Measurements from ENCODE around the gene EYA3.
"Not testable (repeated sequence)": the region's sequence is repeated elsewhere in the genome, so short reads cannot be mapped to it uniquely, and the experiment has no call there.

EYA3 gene

GRCh38 chr1:28027238-28027637 is 61.2 kb downstream of the EYA3 start:
- no peak for DNase-seq (ENCODE audit: low read depth)
- no peak for TF ChIP-seq CTCF (IDR thresholded peaks at IDR 0.05; ENCODE audit: low read depth, low read length, missing control alignments)
- in situ Hi-C loops (cut with HindIII; ENCODE audit: low sequenced_read_pairs) = no loop called here
- no peak overlapping the region for H3K4me3 ChIP-seq (ENCODE audit: low read depth, low read length)

- no peak for DNase-seq (ENCODE audit: low read depth)
- TF ChIP-seq CTCF (IDR thresholded peaks at IDR 0.05; ENCODE audit: low read depth, low read length, missing control alignments) = no peak
- in situ Hi-C loops (cut with HindIII; ENCODE audit: low sequenced_read_pairs) = no loop called here
- H3K4me3 ChIP-seq (ENCODE audit: low read depth, low read length) = no peak overlapping the region
Measured at GRCh38 chr1:28026329-28026728, 62.1 kb downstream of the EYA3 start.

GRCh38 chr1:28021064-28021463 is 67.3 kb downstream of the EYA3 start:
- DNase-seq (ENCODE audit: low read depth) = no peak
- TF ChIP-seq CTCF (IDR thresholded peaks at IDR 0.05; ENCODE audit: low read depth, low read length, missing control alignments) = no peak
- in situ Hi-C loops (cut with HindIII; ENCODE audit: low sequenced_read_pairs) = no loop called here
- no peak overlapping the region for H3K4me3 ChIP-seq (ENCODE audit: low read depth, low read length)

- in situ Hi-C loops (cut with HindIII; ENCODE audit: low sequenced_read_pairs) = no loop called here
- H3K4me3 ChIP-seq (ENCODE audit: low read depth, low read length) = no peak overlapping the region
- no peak for TF ChIP-seq CTCF (IDR thresholded peaks at IDR 0.05; ENCODE audit: low read depth, low read length, missing control alignments)
- no peak for DNase-seq (ENCODE audit: low read depth)
Measured at GRCh38 chr1:28010969-28011368, 77.4 kb downstream of the EYA3 start.

GRCh38 chr1:28003117-28003516 is 85.3 kb downstream of the EYA3 start:
- H3K4me3 ChIP-seq (ENCODE audit: low read depth, low read length); DNase-seq (ENCODE audit: low read depth); in situ Hi-C loops (cut with HindIII; ENCODE audit: low sequenced_read_pairs): not testable (repeated sequence)

GRCh38 chr1:28002600-28002999 is 85.8 kb downstream of the EYA3 start:
- no peak overlapping the region for H3K4me3 ChIP-seq (ENCODE audit: low read depth, low read length)
- in situ Hi-C loops (cut with HindIII; ENCODE audit: low sequenced_read_pairs) = no loop called here
- DNase-seq (ENCODE audit: low read depth) = no peak
- TF ChIP-seq CTCF (IDR thresholded peaks at IDR 0.05; ENCODE audit: low read depth, low read length, missing control alignments) = no peak

DNA sequence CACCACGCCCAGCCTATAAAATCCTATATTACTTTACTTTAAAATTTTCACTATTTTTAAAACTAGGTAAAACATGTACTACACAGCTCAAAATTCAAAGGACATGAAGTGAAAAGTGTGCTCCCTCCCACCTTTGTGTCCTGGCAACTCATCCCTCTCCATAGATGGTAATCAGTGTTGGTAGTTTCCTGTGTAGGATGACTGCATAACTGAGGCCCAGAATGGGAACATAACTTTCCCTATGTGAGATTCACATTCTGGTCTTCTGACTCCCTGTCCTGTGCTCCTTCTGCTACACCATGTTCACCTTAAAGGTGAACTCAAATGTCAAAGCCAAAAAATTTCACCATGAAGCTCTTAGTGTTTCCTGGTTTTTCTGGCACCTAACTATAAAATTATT is 89.4 kb downstream of the EYA3 start:
- DNase-seq (ENCODE audit: low read depth) = no peak
- no peak overlapping the region for H3K4me3 ChIP-seq (ENCODE audit: low read depth, low read length)
- in situ Hi-C loops (cut with HindIII; ENCODE audit: low sequenced_read_pairs) = no loop called here
- TF ChIP-seq CTCF (IDR thresholded peaks at IDR 0.05; ENCODE audit: low read depth, low read length, missing control alignments) = no peak

DNA sequence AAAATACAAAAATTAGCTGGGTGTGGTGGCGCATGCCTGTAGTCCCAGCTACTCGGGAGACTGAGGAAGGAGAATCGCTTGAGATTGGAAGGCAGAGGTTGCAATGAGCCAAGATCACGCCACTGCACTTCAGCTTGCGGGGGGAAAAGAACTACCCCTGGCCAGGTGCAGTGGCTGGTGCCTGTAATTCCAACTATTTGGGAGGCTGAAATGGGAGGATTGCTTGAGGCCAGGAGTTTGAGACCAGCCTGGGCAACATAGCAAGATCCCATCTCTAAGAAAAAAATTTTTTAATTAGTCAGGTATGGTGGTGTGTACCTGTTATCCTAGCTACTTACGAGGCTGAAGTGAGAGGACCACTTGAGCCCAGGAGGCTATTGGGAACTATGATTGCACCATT is 93.9 kb downstream of the EYA3 start:
- DNase-seq (ENCODE audit: low read depth); H3K4me3 ChIP-seq (ENCODE audit: low read depth, low read length); in situ Hi-C loops (cut with HindIII; ENCODE audit: low sequenced_read_pairs): not testable (repeated sequence)
